Upper lobe of left lung (tissue), 4 donors: ENCODE results near the gene OPRD1.

Experiments used
- CTCF ChIP-seq, 6 experiments: fragments of 450-650 bp in 4 of 6; fragments of 200-600 bp in 2 of 6; sonication (generic) in 2 of 6; IDR thresholded peaks; one replicate each; pipeline ENCODE4 v1.5.1; 2016 to 2019; ENCODE audit warnings: antibody characterized with exemption in 6 of 6
- POLR2A ChIP-seq, 4 donors: fragments of 450-650 bp; IDR thresholded peaks; one replicate each; pipeline ENCODE4 v1.5.1; 2016 to 2017; ENCODE audit warnings: antibody characterized with exemption in 4 of 4, mild to moderate bottlenecking in 2 of 4
- POLR2AphosphoS5 ChIP-seq, 2 donors: sonication (generic); formaldehyde crosslinking; IDR thresholded peaks; one replicate each; pipeline ENCODE4 v1.5.1; 2017; ENCODE audit warnings: antibody characterized with exemption in 2 of 2

DNA sequence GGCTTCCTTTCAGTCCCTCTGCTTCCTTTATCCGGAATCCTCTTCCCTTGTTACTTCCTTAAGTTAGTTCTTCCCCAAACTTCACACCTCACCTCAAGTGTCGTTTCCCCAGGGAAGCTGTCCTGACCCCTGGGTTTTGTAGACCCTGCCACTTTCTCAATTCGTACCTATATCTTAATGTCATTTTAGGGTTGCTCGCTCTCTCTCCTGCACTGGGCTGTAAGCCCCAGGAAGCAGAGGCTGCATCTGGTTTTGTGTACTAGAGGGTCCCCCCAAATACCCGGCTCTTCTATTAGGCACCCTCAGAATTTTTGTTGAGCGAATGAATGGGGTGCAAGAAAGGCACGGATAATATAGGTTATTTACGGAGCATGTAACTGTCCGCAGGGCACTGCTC is 603 bp upstream of the OPRD1 start:
- TF ChIP-seq CTCF (IDR thresholded peaks at IDR 0.05) = no peak
- TF ChIP-seq POLR2AphosphoS5 (IDR thresholded peaks at IDR 0.05) = no peak
- no peak for TF ChIP-seq POLR2A (IDR thresholded peaks at IDR 0.05)
